Esophagus squamous epithelium (tissue), 5 donors: ENCODE results near the gene TNFAIP3. TPM values are rescaled to one million over a fixed set of nuclear protein-coding genes. Genes with fewer than 3 reads are reported as not detected.

Experiments used
- DNase-seq: peaks from one replicate; lab custom pipeline; 2025; lab: John Stamatoyannopoulos, UW
- H3K27ac ChIP-seq, 4 donors: fragments of 200-600 bp; sonication (generic); one replicate each; pipeline ENCODE4 v1.5.1; 2016 to 2019; ENCODE audit warnings: mild to moderate bottlenecking in 1 of 4
- H3K27me3 ChIP-seq, 4 donors: fragments of 200-600 bp; sonication (generic); 1 replicate in 3 of 4; 2 replicates in 1 of 4; pipeline versions ENCODE4 v1.5.1 to v1.6.0; 2017 to 2021; ENCODE audit warnings: antibody characterized with exemption in 1 of 4
- H3K36me3 ChIP-seq, 3 donors: fragments of 200-600 bp; sonication (generic); one replicate each; pipeline ENCODE4 v1.5.1; 2016 to 2019
- H3K4me1 ChIP-seq, 3 donors: fragments of 200-600 bp; sonication (generic); one replicate each; pipeline ENCODE4 v1.5.1; 2017 to 2019
- H3K4me3 ChIP-seq, 4 donors: fragments of 200-600 bp; sonication (generic); 1 replicate in 3 of 4; 2 replicates in 1 of 4; pipeline ENCODE4 v1.5.1; 2016 to 2019; ENCODE audit warnings: mild to moderate bottlenecking in 2 of 4, moderate library complexity in 1 of 4
- H3K9me3 ChIP-seq, 3 donors: fragments of 200-600 bp; sonication (generic); one replicate each; pipeline ENCODE4 v1.5.1; 2016 to 2019
- CTCF ChIP-seq, 6 experiments: fragments of 450-650 bp in 4 of 6; fragments of 200-600 bp in 2 of 6; sonication (generic) in 2 of 6; IDR thresholded peaks; one replicate each; pipeline ENCODE4 v1.5.1; 2016 to 2019; ENCODE audit warnings: antibody characterized with exemption in 6 of 6, mild to moderate bottlenecking in 4 of 6, moderate library complexity in 4 of 6
- POLR2A ChIP-seq, 4 donors: fragments of 450-650 bp; IDR thresholded peaks; one replicate each; pipeline ENCODE4 v1.6.1; 2017; ENCODE audit warnings: antibody characterized with exemption in 4 of 4, mild to moderate bottlenecking in 4 of 4, moderate library complexity in 3 of 4
- WGBS, 2 donors: methylation state at CpG; one replicate each; pipeline ENCODE4 v1.1.5; 2018; 5-methylcytosine and 5-hydroxymethylcytosine counted together
- intact Hi-C: fragments of 100-400 bp; cut with DNase I; formaldehyde crosslinking; loops from one replicate; pipeline ENCODE4 v1.15.0; 2022
- total RNA-seq, 4 donors: library from RNA; depleted of rRNA; stranded (reverse); fragments of >200 nt; gene quantifications; one replicate each; pipeline ENCODE4 v1.1.0, GENCODE V29; 2016
- donor health status: DM: yes; HTN: yes; CAD: no.

Gene TNFAIP3
- total RNA-seq, 4 donors from 2014 or later: 4.2 to 21.7 (median 7.7) TPM

GRCh38 chr6:137894779-137895385 lies 27.8 kb downstream of the TNFAIP3 start:
- no peak for DNase-seq
- Histone ChIP-seq H3K4me1 (peaks cover 0 to 15% (median 0%) of the 10 kb centered on the region in 3 donors), H3K9me3 (no peaks in the 10 kb centered on the region), H3K27ac (no peak overlapping the region), H3K36me3 (no peaks in the 10 kb centered on the region), H3K4me3 (no peak overlapping the region), H3K27me3 (no peaks in the 10 kb centered on the region)
- TF ChIP-seq CTCF (IDR thresholded peaks at IDR 0.05): no peak
- no peak for TF ChIP-seq POLR2A (IDR thresholded peaks at IDR 0.05)
- intact Hi-C loops: no loop called here
- WGBS, 2 donors: 52 to 55% methylated on average over 4 of the region's 4 CpGs

GRCh38 chr6:137896647-137897046 lies 29.6 kb downstream of the TNFAIP3 start:
- Histone ChIP-seq H3K4me1 (peaks cover 0 to 15% (median 0%) of the 10 kb centered on the region in 3 donors), H3K27ac (no peak overlapping the region), H3K4me3 (no peak overlapping the region), H3K36me3 (no peaks in the 10 kb centered on the region), H3K27me3 (no peaks in the 10 kb centered on the region), H3K9me3 (no peaks in the 10 kb centered on the region)
- TF ChIP-seq CTCF (IDR thresholded peaks at IDR 0.05) (no peak), POLR2A (IDR thresholded peaks at IDR 0.05) (no peak)
- WGBS, 2 donors: 81 to 83% methylated on average over 3 of the region's 3 CpGs
- intact Hi-C loops: no loop called here
- DNase-seq: no peak

GRCh38 chr6:137900815-137901214 lies 33.8 kb downstream of the TNFAIP3 start:
- Histone ChIP-seq H3K27me3 (no peaks in the 10 kb centered on the region), H3K4me1 (no peaks in the 10 kb centered on the region), H3K36me3 (no peaks in the 10 kb centered on the region), H3K27ac (no peak overlapping the region), H3K9me3 (no peaks in the 10 kb centered on the region), H3K4me3 (no peak overlapping the region)
- intact Hi-C loops: no loop called here
- TF ChIP-seq POLR2A (IDR thresholded peaks at IDR 0.05) (no peak), CTCF (IDR thresholded peaks at IDR 0.05) (no peak)
- DNase-seq: no peak
- WGBS, 2 donors: 76 to 87% methylated on average over 2 of the region's 2 CpGs

GRCh38 chr6:137901454-137901853 lies 34.4 kb downstream of the TNFAIP3 start:
- intact Hi-C loops: no loop called here
- H3K36me3 ChIP-seq: no peaks in the 10 kb centered on the region
- H3K4me1 ChIP-seq: no peaks in the 10 kb centered on the region
- H3K27ac ChIP-seq: no peak overlapping the region
- no peak for TF ChIP-seq CTCF (IDR thresholded peaks at IDR 0.05)
- no peak for TF ChIP-seq POLR2A (IDR thresholded peaks at IDR 0.05)
- no peak overlapping the region for H3K4me3 ChIP-seq
- no peaks in the 10 kb centered on the region for H3K9me3 ChIP-seq
- no peaks in the 10 kb centered on the region for H3K27me3 ChIP-seq
- DNase-seq: no peak
- 76 to 80% methylated on average over 1 of the region's 1 CpG for WGBS, 2 donors

GRCh38 chr6:137902699-137903098 lies 35.6 kb downstream of the TNFAIP3 start:
- Histone ChIP-seq H3K27me3 (no peaks in the 10 kb centered on the region), H3K4me1 (no peaks in the 10 kb centered on the region), H3K4me3 (no peak overlapping the region), H3K36me3 (no peaks in the 10 kb centered on the region), H3K9me3 (no peaks in the 10 kb centered on the region), H3K27ac (no peak overlapping the region)
- WGBS, 2 donors: 89 to 100% methylated on average over 1 of the region's 1 CpG
- DNase-seq: no peak
- intact Hi-C loops: no loop called here
- TF ChIP-seq POLR2A (IDR thresholded peaks at IDR 0.05) (no peak), CTCF (IDR thresholded peaks at IDR 0.05) (no peak)
